VCaP (cell line): ENCODE data around the gene KCNS1.

ENCODE experiments used
- H3K27ac ChIP-seq: fragments of 450-650 bp; 2 replicates; pipeline ENCODE4 v1.5.1; 2017
- CTCF ChIP-seq: fragments of 450-650 bp; conservative IDR thresholded peaks from 2 replicates; pipeline ENCODE4 v1.5.1; 2017; ENCODE audit warnings: mild to moderate bottlenecking, moderate library complexity

The KCNS1 gene

GRCh38 chr20:45056473-45057173 lies 44.3 kb downstream of the KCNS1 start:
- no peak for TF ChIP-seq CTCF
- H3K27ac ChIP-seq: peak overlapping the region; percentile 87

GRCh38 chr20:45055056-45055455 lies 45.9 kb downstream of the KCNS1 start:
- H3K27ac ChIP-seq: peak overlapping the region; percentile 87; the same call in 1 of the 2 replicates
- no peak for TF ChIP-seq CTCF

- TF ChIP-seq CTCF: no peak
- H3K27ac ChIP-seq: no peak overlapping the region
These were observed 47.2 kb downstream of the KCNS1 start for GRCh38 chr20:45053430-45054351.

- no peak for TF ChIP-seq CTCF
- no peak overlapping the region for H3K27ac ChIP-seq
These were observed 48.1 kb downstream of the KCNS1 start for GRCh38 chr20:45052698-45053429.

GRCh38 chr20:45051204-45052060 lies 49.5 kb downstream of the KCNS1 start:
- H3K27ac ChIP-seq: no peak overlapping the region
- no peak for TF ChIP-seq CTCF

- TF ChIP-seq CTCF: no peak
- H3K27ac ChIP-seq: peak overlapping the region; percentile 5; the same call in 1 of the 2 replicates
These were observed 50.9 kb downstream of the KCNS1 start for GRCh38 chr20:45049904-45050471.
